HG03280 (cell line): Measurements from ENCODE around the gene CSMD2.

Experiments
- ATAC-seq: cut with Tn5 transposase; IDR thresholded peaks from one replicate; pipeline ENCODE4 v1.9.1; 2021; ENCODE audit warnings: mild to moderate bottlenecking, moderate library complexity; ENCODE audit not compliant: unreplicated experiment

The CSMD2 gene

GRCh38 chr1:33655496-33655895, 509.5 kb downstream of the CSMD2 start:
- ATAC-seq, result no peak

GRCh38 chr1:33654267-33654834, 510.7 kb downstream of the CSMD2 start:
- ATAC-seq, result no peak

GRCh38 chr1:33653226-33653625, 511.8 kb downstream of the CSMD2 start:
- no peak for ATAC-seq

GRCh38 chr1:33650708-33651107, 514.3 kb downstream of the CSMD2 start:
- no peak for ATAC-seq

GRCh38 chr1:33649759-33650158, 515.3 kb downstream of the CSMD2 start:
- ATAC-seq, result no peak

- ATAC-seq, result no peak
These were observed 521.8 kb downstream of the CSMD2 start for GRCh38 chr1:33643216-33643615.

- no peak for ATAC-seq
These were observed 523.8 kb downstream of the CSMD2 start for GRCh38 chr1:33641104-33641830.

DNA sequence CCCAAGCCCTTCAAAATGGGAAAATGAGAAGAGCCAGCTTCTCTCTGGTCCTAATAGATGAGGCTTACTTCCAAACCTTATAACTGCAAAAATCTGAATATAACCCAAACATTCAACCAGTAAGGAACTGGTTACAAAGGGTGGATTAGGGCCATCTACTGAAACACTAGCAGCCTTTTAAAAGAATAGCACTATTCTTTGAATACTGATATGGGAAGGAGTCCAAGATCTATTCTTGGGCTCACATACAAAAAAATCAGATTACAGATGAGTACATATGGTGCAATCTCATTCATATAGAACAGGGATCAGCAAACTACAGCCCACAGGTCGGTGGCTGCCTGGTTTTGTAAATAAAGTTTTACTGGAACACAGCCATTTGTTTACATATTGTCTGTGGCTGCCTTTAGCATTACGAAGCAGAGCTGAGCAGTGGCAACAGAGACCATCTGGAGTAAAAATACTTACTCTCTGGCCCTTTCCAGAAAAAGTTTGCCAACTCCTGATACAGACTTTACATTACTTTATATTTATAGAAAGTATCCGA, 524.8 kb downstream of the CSMD2 start:
- ATAC-seq, result no peak

DNA sequence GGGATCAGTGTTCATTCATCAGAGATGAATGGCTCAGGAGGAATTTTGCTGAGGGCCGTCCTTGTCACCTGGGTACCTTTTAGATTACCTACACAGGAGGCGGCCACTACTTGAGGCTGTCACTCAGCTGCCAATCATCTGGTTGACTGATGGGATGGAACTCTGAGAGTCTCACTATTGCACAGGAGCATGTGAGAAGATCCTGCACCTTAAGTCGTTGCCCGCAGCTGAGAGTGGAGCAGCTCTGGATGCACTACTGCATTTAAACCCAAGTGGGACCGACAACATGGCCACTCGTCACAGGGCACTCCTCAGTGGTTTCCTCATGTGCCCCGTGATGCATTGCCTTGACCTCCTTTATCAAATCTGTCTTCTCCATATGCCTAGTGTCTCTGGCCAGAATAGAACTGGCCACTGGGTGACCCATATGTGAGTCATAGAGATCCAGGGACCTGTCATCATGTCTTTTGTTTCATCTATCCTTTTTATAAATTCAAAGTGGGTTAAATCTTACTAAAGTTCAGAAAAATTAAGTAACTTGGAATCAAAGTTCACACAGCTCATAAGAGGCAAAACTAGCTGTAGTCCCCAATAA, 527.1 kb downstream of the CSMD2 start:
- ATAC-seq, result no peak

DNA sequence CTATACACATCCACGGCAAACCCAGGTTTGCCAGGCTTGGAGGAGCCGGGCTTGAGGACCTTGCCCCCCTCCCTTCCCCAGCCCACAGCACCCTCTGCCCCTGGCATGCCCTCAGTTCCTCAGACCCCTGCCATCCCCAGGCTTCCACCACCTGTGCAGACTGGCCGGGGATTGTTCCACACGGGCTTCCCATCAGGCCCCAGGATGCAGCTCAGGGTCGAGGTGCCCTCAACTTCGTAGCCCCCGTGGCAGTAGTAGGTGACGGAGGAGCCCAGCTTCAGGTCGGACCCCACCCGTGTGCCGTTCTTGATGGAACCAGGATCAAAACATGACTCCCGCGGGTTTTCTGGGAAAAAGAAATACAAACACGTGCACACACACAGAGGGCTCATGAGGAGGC, 528.8 kb downstream of the CSMD2 start:
- no peak for ATAC-seq

- ATAC-seq, result no peak
These were observed 529.6 kb downstream of the CSMD2 start for GRCh38 chr1:33635336-33636012.

- no peak for ATAC-seq
These were observed 530.2 kb downstream of the CSMD2 start for GRCh38 chr1:33634806-33635205.

DNA sequence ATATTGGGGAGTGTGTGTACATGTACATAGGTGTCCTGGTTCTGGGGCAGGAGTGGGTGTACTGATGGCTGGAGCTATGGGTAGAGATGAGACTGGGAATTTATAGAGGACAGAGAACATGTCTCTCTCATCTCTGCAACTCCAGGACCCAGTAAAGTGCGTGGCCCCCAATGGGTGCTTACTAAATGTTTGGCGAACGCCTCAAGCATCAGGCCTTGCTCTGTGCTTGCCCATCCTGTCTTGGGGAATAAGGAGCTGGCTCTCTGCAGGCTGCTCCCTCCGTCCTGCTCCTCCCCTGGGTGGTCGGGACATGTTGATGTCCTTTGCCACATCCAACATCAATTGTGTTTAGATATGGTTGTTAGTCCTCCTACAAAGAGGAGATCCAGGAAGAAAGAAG, 530.9 kb downstream of the CSMD2 start:
- no peak for ATAC-seq

GRCh38 chr1:33633019-33633801, 531.8 kb downstream of the CSMD2 start:
- no peak for ATAC-seq

DNA sequence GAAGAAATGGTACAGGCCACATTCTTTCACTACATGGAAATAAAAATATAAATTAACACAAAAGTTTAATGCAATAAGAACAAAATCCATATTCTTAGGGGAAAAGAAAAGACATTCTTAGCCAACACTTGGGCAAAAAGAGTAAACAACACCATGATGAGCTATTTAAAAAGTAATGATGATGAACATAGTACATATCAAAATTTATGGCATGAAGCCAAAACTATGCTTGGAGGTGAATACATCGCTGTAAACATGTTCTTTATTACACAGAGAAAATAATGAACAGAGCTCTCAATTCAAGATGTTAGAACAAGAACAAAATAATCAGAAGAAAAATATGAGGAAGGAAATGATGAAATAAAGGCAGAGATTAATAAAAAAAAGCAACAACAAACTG, 534.3 kb downstream of the CSMD2 start:
- ATAC-seq, result no peak

- no peak for ATAC-seq
These were observed 538.2 kb downstream of the CSMD2 start for GRCh38 chr1:33626801-33627200.

- no peak for ATAC-seq
These were observed 539.8 kb downstream of the CSMD2 start for GRCh38 chr1:33624991-33625870.

DNA sequence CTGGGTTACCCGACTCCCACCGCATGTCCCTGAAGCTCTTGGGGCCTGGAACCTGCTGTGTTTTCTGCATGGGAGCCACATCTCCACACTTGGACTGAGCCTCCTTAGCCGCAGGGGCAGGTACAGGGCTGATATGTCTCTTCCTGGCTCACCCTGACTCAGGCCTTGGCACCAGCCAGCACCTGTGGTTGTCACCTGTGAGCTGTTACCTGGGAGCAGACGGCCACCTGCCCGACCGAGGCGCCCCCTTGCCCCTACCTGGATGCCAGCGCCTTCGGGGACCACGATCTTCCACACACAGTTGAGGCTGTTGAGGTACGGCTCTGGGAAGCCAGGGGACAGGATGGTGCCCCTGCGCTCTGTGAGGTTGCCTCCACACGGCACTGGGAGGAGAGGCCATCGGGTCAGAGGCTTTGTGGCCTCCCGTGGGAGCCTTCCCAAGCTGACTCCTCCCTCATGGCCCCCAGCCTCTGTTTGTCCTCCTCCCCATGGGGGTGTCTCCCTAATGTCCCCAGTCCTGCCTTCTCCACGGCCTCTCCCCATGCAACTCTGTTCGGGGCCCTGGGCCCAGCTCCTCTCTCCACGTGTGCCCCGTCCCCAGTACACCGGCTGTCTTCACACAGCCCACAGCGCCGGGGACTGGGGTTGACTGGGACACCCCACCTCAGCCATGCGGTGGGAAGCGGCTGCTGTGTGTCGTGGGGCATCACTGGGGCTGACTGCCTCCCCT, 540.6 kb downstream of the CSMD2 start:
- no peak for ATAC-seq

DNA sequence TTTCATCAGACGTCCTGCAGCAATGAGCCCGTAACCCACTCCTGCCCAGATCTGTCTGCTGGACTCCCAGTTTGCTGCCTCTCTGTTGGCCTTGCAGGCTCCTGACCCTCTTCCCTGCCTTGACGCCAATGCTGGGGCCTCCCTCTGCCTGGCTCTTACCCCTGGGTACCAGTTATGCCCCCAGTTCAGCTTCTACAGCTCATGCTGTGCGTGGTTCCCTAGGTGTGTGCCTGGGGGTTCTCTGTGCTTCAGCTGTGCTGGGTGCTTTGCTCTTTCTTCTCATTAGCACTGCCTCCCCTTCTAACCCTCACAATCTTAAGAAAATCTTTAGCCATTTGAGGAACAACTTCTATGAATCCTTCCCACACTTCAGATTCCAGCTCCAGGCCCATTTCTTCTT, 541.2 kb downstream of the CSMD2 start:
- no peak for ATAC-seq
